GM13976 (cell line): ENCODE results near the gene SLC7A6.

ENCODE experiments used
- DNase-seq: peaks from one replicate; pipeline ENCODE4 v3.0.0; 2012; ENCODE audit warnings: low spot score
- CTCF ChIP-seq: IDR thresholded peaks from 2 replicates; pipeline ENCODE4 v1.5.1; 2012; ENCODE audit warnings: borderline replicate concordance, mild to moderate bottlenecking; ENCODE audit not compliant: insufficient read depth; ENCODE audit errors: extremely low read depth, missing control alignments, control extremely low read depth
- in situ Hi-C: fragments of 300-500 bp; cut with MboI; formaldehyde crosslinking; loops from one replicate; pipeline ENCODE4 v1.12.0; 2022; ENCODE audit warnings: low sequenced_read_pairs, mixed read lengths, inconsistent platforms; ENCODE audit not compliant: unreplicated experiment

The SLC7A6 gene

GRCh38 chr16:68292425-68292824 lies 28.1 kb downstream of the SLC7A6 start:
- no peak for DNase-seq
- TF ChIP-seq CTCF: no peak
- in situ Hi-C loops: no loop called here

GRCh38 chr16:68296291-68296690 lies 32.0 kb downstream of the SLC7A6 start:
- in situ Hi-C loops: no loop called here
- no peak for DNase-seq

GRCh38 chr16:68296693-68297092 lies 32.4 kb downstream of the SLC7A6 start:
- no peak for TF ChIP-seq CTCF
- in situ Hi-C loops: no loop called here
- no peak for DNase-seq

More at GRCh38 chr16:68296291-68296690, 32.0 kb downstream of the SLC7A6 start:
- no peak for TF ChIP-seq CTCF

GRCh38 chr16:68297908-68298307 lies 33.6 kb downstream of the SLC7A6 start:
- DNase-seq: no peak
- no peak for TF ChIP-seq CTCF
- in situ Hi-C loops: no loop called here

GRCh38 chr16:68298312-68298711 lies 34.0 kb downstream of the SLC7A6 start:
- DNase-seq: no peak
- in situ Hi-C loops: no loop called here
- no peak for TF ChIP-seq CTCF

GRCh38 chr16:68298907-68299561 lies 34.7 kb downstream of the SLC7A6 start:
- no peak for DNase-seq
- no peak for TF ChIP-seq CTCF
- in situ Hi-C loops: no loop called here
